GM20000 (cell line): ENCODE data around the gene MORC4.
"Not testable (repeated sequence)": the region's sequence is repeated elsewhere in the genome, so short reads cannot be mapped to it uniquely, and the experiment has no call there.

Source experiments
- DNase-seq: peaks from one replicate; pipeline ENCODE4 v3.0.0; 2012; ENCODE audit warnings: low spot score
- CTCF ChIP-seq: IDR thresholded peaks from 2 replicates; pipeline ENCODE4 v1.5.1; 2012; ENCODE audit warnings: mild to moderate bottlenecking, control low read depth; ENCODE audit errors: extremely low read depth, missing control alignments

Gene MORC4

GRCh38 chrX:106997611-106998010 lies 2.4 kb downstream of the MORC4 start:
- DNase-seq = no peak
- no peak for TF ChIP-seq CTCF

GRCh38 chrX:106995678-106996077 lies 4.3 kb downstream of the MORC4 start:
- DNase-seq = no peak
- no peak for TF ChIP-seq CTCF

- TF ChIP-seq CTCF = no peak
- no peak for DNase-seq
Observed at GRCh38 chrX:106987488-106987887, 12.5 kb downstream of the MORC4 start.

GRCh38 chrX:106980952-106981626 lies 18.9 kb downstream of the MORC4 start:
- no peak for DNase-seq
- TF ChIP-seq CTCF = no peak

- no peak for TF ChIP-seq CTCF
- no peak for DNase-seq
Observed at GRCh38 chrX:106976416-106976815, 23.6 kb downstream of the MORC4 start.

GRCh38 chrX:106973433-106974149 lies 26.4 kb downstream of the MORC4 start:
- no peak for TF ChIP-seq CTCF
- no peak for DNase-seq

GRCh38 chrX:106972896-106973295 lies 27.1 kb downstream of the MORC4 start:
- no peak for TF ChIP-seq CTCF
- no peak for DNase-seq

- DNase-seq = not testable (repeated sequence)
Observed at GRCh38 chrX:106966547-106966946, 33.5 kb downstream of the MORC4 start.
